HG03520 (cell line): ENCODE data around the gene ACSBG1.

Experiments
- ATAC-seq: cut with Tn5 transposase; IDR thresholded peaks from one replicate; pipeline ENCODE4 v1.9.1; 2021; ENCODE audit warnings: mild to moderate bottlenecking, moderate library complexity; ENCODE audit not compliant: unreplicated experiment

Gene ACSBG1

GRCh38 chr15:78204351-78205309, 29.7 kb downstream of the ACSBG1 start:
- no peak for ATAC-seq

DNA sequence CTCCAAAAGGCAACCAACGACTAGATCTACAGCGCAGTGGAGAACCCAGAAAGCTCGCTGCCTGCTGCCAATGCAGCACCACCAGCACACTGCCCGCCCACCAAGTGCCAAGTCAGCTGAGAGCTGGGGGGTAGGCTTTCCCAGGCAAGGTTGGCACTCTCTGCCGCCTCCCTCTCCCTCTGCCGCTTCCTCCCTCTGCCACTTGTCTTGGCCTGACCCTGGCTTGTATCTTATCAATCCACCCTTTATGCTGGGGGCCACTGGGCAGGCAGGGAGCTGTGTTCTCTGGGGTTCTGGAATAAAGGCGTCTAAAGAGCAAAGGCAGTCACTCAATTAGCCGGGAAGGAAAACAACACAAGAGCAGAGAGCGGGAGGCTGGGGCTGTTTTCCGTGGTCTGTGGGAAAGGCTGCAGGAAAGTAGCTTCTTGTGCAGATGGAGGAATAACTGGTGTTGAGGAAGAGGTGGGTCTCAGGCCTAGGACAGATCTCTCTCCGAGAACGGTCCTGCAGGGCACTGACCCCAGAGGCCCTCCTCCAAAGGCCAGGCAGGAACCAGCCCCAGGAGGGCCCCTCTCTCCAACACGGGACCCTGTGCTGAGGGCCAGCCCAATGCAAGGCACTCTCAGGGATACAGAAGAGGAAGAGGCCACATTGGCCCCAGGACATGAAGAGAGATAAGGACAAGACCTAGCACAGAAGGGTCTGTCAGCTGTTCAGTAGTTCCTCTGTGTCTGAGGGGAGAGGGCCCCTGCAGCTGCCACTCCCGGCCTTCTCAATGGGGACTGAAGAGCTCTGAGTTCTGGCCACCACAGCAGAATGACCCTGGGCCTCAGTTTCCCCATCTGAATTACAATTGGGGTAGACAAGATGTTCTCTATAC, 30.8 kb downstream of the ACSBG1 start:
- no peak for ATAC-seq

- ATAC-seq = no peak
Measured at GRCh38 chr15:78201281-78202190, 32.8 kb downstream of the ACSBG1 start.

DNA sequence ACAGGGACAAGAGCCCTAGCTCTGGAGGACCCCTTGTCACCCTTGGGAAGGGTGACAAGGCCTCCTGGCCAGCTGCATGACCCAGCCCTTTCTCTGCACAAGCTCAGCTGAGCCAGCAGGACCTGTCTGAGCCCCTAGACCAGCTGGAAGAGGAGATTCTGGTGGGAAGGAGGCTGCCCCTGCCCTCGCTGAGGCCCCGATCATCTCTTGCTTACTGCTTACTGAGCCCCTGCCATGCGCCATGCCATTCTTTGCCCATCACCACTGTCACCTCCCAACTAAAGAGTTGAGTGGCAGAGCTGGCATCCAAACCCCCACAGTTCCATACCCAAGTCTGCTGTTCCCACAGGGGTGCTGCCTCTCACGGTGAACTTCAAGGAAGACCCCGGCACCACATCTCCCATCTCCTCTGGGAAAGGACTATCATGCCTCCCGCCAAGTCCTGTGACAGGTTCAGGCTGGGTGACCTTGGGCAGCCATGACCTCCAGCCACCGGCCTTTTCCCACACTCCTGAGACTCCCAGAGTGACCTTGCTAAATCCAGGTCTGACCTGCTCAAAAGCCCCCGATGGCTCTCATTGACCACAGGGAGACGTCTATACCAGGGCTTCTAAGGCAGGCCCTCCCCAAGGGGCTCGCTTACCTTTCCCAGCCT, 34.0 kb downstream of the ACSBG1 start:
- no peak for ATAC-seq

- ATAC-seq = no peak
Measured at GRCh38 chr15:78197632-78198031, 36.7 kb downstream of the ACSBG1 start.

GRCh38 chr15:78195735-78196201, 38.6 kb downstream of the ACSBG1 start:
- no peak for ATAC-seq

- no peak for ATAC-seq
Measured at GRCh38 chr15:78194568-78194925, 39.8 kb downstream of the ACSBG1 start.

DNA sequence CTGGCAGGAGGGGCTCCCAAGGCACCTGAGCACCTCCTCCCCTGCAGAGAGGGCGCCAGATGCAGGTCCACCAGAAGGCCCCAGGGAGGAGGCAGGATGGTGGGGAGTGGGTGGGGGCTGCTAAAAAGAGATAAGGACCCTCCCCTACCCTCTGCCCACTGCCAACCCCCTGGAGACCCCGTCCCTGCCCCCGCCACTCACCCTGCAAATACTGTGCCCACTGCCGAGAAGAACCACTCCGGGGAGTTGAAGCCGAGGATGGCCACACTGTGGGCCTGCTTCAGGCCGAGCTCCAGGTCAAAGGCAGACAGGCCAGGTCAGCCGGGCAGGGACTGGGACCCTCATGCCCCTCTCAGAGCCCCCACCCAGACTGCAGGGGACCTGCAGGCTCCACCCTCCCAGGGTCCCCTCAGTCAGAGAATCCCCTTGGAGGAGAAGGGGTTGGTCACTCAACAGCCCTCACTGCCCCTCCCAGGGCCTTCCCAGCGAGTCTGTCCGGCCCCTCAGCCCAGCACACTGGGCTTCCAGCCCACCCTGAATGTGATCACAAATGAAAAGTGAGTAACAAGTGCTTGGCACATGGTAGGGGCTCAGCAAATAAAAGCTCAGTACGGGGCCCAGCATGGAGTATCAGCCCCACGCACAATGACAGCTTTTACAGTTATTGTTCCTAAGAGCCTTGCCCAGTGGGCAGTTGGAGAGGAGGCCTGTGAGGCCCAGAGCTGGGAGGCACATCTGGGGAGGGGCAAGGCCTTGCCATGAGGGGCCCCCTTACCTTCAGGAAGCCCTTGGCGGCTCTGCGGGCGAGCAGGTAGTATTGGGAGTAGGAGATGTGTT, 40.4 kb downstream of the ACSBG1 start:
- no peak for ATAC-seq

GRCh38 chr15:78192826-78193594, 41.4 kb downstream of the ACSBG1 start:
- ATAC-seq = no peak

DNA sequence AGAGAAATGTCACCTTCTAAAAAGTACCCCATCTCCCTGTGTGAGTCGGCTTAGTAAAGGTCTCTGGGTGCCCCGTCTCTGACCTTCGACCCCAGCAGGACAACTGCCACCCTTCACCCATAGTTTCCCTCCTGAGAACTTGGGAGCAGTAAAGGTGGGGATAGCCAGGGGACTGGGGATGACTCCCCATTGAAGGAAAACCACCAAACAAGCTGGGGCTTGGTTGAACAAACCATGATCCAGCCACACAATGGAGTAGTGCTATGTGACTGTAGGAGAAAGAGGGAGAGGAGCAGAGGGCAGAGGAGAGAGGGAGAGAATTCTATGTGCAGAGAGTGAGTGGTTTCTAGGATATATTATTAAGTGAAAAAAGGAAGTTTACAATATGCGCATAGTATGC, 51.5 kb downstream of the ACSBG1 start:
- no peak for ATAC-seq

DNA sequence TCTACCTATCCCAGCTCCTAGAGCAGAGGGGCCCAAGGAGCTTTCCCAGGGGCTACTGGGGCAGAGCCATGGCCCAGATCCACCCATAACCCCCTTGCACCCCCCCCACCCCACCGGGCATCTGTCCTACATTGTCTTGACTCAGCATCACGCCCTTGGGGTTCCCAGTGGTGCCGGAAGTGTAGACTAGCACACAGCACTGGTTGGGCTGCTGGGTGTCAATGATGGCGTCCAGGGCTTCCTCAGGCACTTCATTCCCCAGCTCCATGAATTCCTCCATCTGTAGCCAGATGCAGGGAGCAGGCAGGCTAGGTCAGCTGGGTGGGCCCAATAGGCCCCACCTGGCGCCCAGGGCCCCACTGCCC, 52.0 kb downstream of the ACSBG1 start:
- ATAC-seq = no peak

DNA sequence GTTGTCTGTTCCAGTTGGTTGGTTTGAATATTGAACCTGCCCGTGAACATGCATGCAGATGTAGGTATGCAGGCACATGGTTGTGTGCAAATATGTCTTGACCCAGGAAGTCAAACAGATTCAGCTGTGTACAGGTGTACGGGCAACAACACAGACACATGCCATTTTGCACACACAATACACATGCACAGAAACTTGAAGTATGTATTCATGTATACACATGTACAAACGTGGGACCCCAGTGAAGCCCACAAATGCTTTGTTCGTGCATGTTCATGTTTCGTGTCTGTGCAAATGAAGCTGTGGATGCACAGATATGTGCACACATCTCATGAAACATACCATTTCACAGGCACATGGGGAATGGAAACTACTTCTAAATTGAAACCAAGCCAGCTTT, 54.5 kb downstream of the ACSBG1 start:
- ATAC-seq = no peak

DNA sequence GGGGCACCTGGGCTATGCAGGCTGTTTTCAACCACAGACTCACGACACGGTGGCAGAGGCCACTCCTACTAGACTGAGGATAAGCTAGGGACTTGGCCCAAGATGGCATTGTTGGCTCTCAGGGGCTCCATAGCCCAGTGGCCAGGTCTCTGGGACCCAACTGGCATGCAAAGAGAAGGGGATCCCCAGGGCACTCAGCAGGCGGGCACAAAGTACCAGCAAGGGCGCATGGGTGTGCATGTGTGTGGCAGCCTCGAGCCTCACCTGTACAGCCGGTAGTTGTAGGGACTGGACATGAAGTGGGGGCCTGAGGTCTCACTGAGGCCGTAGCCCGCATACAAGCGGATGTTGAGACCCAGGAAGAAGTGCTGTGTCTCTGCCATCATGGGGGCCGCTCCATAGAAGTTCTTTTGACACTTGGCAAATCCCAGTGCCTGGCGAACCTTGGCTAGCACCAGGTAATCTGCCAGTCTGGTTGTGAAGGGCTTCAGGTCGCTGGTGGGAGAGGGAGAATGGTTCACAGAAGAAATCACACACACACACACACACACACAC, 55.0 kb downstream of the ACSBG1 start:
- ATAC-seq = no peak

GRCh38 chr15:78178064-78178463, 56.3 kb downstream of the ACSBG1 start:
- no peak for ATAC-seq

DNA sequence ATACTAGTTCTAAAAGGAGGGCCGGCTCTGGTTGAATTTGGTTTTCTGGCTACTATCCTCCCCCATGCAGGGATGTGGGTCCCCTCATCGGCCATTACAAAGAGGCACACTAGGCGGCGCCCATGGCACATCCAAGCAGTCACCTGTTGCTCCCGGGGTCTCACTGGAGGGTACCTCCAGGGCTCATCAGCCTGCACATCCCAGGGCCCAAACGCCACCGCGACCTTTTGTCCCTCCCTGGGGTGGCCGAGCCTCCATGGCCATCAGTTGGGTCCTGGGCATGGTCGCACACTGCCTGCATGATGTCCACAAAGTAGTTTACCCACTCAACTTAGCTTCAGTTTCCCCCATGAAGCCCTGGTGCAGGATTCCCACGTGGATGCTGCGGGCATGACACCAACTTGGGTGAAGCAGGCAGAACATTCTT, 56.9 kb downstream of the ACSBG1 start:
- ATAC-seq = no peak

- ATAC-seq = no peak
Measured at GRCh38 chr15:78175330-78175729, 59.0 kb downstream of the ACSBG1 start.

- ATAC-seq = no peak
Measured at GRCh38 chr15:78174401-78174800, 60.0 kb downstream of the ACSBG1 start.

- no peak for ATAC-seq
Measured at GRCh38 chr15:78171864-78172472, 62.4 kb downstream of the ACSBG1 start.
